Fibroblast of skin of left quadriceps (primary cell): ENCODE data around the gene DNAJC6.

ENCODE experiments used
- DNase-seq, 2 experiments: peaks; one replicate each; pipeline ENCODE4 v3.0.0-alpha.2; 2013; ENCODE audit warnings: low read depth in 2 of 2

DNAJC6 gene

DNA sequence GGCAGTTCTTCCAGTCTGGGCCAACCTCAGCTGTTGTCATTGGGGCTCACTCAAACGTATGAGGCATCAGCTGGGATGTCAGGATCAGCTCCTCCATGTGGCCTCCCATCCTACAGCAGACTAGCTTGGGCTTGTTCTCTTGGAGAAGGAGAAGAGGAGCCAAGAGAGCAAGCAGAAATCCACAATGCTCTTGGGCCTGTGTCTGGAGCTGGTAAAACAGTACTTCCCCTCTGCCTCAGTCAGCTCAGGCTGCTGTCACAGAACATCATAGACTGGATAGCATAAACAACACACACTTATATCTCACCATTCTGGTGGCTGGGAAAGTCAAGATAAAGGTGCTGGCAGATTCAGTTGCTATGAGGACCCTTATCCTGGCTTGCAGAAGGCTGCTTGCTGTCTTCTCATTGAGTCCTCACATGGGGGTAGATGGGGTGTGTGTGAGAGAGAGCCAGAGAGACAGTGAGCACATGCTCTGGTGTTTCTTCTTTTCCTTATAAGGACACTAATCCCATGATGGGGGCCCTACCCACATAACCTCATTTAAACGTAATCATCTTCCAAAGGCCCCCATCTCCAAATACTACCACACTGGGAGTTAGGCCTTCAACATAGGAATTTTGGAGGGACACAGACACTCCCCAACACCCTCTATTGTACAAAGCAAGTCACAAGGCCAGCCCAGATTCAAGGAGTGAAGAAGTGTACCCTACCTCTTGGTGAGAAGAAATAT, 16.3 kb upstream of the DNAJC6 start:
- DNase-seq: no peak

DNA sequence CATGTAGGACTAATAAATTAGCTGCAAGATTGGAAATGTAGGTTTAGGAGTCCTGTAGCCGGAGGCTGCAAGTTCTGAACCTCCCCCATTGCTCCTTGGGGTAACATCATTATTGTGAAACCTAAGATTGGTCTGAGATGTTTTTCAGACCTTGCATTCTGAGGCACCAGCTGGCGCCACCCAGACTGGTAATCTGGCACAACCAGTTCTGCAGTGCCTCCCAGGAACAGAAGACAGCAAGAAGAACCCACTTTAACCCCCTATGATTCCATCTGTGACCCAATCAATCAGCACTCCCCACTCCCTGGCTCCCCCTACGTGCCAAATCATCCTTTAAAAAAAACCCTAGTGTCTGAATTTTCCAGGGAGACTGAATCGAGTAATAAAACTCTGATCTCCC, 11.6 kb upstream of the DNAJC6 start:
- DNase-seq: no peak

DNA sequence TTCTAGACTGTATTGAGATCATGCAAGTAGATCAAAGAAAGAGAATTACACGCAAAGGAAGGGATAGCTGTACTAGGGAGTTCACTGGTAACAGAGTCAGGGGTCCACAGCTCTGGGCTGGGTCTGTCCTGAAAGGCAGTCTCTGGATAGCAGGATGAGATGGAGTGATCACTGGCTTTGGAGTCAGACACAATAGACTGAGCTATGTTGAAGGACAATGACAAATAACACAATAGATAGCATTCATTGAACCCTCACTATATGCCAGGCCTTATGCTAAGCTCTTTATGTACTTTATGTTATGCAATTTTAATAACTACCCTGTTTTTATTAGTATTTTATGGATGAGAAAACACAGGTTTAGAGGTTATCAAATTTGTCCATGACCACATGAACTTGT, 10.0 kb upstream of the DNAJC6 start:
- DNase-seq: no peak

DNA sequence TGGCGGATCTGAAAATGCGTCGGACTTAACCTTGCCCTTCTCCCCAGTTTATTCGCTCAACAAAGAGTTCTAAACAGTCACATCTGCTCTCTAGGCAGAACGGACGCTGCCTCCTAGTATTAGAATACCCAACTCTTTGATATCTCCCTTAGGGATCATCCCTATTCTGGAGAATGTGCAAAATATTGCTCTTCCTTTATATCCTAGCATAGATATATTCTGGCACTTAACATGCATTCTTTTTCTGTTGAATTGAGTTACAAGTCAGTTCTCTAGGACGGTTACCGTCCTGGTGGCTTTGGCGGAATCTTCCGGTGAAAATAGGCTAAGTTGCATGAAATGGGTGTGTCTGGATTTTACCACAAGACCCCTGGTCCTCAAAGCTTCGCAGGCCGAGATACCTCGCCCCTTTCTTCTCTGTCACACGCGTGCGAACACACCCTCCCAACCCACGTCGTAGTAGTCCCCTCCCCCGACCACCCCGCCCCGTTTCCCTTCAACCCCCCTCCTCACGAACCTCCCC, 501 bp upstream of the DNAJC6 start:
- no peak for DNase-seq

DNA sequence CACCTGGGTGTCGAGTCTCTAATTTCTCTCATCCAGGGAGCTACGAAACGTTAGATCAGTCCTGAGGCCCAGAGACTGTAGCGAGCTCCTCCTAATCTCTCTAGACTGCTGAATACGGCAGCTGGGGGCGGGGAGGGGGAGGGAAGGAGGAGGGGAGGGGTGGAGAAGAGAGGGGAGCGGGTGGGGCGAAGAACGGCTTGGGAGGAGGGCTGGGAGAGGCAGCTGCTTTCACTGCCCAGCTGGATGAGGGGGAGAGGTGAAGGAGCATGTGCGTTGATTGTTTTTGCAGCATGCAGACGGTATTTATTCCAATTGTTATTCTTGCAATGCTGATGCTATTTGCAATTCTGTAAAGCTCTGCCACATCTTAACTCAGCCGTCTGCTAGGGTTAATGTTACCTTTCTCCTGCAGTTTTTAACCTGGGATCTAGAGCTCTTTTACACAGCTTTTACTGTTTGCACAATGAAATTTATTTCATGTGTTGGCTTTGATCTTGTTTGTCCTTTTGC, 790 bp downstream of the DNAJC6 start:
- no peak for DNase-seq

DNA sequence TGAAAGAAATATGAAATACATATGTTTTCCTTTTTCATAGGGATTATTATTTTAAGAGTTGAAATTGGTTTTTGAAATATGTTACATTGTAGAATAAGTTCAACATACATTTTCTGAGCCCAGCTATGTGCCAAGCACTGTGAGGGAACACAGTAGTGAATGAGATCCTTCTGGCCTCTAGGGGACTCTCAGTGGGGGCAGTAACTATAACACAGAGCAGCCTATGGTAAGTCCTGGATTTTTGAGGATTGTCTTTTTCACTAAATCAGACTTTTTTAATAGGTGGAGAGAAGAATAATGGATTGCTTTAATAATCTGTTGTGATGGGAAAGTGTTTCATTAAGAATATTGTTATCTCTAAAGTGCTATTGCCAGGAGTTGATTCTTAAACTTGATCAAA, 2.4 kb downstream of the DNAJC6 start:
- DNase-seq: no peak

DNA sequence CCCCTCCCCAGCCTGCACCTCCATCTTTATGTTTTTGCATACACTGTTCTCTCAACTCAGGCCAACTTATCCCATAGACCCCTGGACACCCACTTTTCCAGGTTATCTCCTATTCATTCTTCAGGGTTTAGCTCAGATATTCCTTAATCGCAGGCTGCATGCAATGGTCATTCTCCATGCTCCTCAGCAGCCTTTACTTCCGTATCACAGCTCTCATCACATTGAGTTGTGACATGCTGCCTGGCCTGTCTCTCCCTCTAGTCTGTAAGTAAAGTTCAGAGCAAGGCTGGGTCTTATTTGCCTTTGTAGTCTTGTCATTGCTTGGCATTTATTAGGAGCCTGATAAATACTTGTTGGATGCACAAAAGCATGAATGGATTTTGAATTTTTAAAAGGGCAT, 6.9 kb downstream of the DNAJC6 start:
- DNase-seq: no peak

DNA sequence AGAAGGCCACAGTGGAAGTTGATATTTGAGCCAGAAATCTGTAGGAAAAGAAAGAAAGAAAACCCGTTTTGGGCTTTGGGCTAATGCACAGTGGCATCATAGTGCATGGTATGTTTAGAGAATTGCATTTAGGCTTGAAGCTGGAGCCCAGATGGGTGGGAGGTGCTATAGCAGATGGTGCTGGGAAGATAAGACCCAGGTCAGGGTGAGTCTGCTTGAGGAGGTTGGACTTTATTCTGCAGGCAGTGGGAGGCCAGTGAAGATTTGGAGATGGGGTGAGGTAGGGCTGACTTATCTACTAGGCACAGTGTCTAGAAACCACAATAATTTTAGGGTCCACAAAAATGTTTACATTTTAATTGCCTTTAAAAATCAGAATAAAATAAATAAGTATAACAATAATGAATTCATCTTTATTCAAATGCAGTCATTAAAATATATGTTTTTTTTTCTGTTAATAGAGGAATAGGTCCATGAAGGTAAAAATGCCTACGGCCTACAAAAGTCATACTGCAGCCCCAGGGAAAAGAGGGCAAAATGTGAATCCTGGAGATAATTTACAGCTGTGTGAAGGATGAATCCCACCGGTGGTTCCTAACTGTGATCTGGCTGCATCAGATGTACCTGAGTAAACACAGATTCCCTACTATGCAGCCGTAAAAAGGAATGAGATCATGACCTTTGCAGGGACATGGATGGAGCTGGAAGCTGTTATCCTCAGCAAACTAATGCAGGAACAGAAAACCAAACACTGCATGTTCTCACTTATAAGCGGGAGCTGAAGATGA, 8.7 kb downstream of the DNAJC6 start:
- no peak for DNase-seq

DNA sequence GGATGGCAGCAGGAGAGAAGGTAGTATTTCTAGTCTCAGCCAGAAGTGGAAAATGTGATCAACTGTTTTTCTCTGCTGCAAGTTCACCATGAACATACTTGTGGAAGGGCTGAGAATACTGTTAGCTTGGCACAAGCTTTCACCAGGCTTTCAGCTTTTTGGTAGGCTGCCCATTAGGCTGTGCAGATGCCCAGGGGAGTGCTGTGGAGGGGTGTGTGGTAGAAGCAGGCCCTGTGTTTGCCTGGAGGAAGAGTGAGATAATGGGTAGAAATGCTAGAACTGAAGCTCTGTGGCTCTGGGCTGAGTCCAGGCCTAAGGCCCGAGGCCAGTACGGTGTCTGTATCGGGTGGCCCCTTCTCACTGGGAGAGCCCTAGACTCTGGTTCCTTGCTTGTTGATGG, 9.8 kb downstream of the DNAJC6 start:
- no peak for DNase-seq

DNA sequence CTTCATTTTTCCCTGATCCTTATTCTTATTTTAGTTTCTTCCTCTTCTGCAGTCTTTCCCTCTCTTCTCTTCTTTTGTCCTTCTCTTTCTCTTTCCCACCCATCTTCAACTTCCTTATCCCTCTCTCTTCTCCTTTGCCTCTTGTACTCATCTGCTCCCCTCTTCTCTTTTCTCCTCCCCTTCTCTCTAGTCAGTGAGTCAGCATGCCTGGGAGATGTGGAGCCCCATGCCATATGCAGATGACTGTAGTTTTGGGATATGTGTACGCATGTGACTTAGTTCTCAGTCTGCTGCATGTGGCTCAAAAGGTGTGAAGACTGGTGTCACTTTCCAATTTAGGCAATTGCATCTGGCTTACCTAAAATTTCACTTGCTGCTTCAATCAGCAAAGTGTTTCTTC, 10.4 kb downstream of the DNAJC6 start:
- DNase-seq: no peak

DNA sequence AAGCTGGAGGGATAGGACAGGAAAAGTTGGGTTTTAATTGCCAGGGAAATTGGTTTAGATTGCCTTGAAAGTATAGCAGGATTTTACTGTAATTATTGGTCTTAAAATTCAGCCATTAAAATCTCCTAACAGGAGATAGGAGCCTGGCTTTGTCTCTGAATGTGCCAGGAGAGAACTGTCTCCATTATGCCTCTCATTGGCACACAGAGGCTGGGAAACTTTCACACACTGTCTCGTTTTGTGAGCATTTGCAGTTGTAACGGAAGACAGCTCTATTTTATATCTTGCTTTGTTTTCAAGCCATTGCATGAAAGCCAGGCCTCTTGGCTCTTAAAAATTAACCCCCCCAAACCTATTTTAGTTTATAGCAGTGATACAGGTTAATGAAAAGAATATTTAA, 12.5 kb downstream of the DNAJC6 start:
- no peak for DNase-seq

DNA sequence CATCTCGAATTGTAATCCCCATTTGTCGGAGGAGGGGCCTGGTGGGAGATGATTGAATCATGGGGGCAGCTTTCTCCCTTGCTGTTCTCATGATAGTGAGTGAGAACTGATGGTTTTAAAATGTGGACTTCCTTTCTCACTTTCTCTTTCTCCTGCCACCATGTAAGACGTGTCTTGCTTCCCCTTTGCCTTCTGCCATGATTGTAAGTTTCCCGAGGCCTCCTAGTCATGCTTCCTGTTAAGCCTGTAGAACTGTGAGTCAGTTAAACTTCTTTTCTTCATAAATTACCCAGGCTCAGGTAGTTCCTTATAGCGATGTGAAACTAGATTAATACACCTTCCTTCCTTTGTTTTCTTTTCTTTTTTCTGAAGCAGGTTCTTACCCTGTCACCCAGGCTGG, 13.9 kb downstream of the DNAJC6 start:
- no peak for DNase-seq

DNA sequence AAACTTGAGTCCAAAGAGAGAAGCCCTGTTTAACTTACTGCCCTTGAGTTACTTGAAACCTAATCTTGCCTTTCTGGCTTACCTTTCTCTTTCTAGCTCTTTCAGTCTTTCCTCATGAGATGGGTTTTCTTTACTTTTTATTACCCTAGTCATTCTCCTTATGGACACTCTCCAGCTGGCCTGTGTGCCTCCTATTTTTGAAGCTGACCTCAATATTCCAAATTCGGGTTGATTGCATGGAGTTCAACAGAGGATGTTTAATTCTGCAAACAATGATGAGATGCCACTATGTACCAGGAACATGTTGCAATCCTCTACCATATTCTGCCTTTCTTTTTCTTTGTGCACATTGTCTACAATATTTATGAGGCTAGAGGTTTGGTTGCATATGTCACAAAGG, 20.7 kb downstream of the DNAJC6 start:
- DNase-seq: no peak

DNA sequence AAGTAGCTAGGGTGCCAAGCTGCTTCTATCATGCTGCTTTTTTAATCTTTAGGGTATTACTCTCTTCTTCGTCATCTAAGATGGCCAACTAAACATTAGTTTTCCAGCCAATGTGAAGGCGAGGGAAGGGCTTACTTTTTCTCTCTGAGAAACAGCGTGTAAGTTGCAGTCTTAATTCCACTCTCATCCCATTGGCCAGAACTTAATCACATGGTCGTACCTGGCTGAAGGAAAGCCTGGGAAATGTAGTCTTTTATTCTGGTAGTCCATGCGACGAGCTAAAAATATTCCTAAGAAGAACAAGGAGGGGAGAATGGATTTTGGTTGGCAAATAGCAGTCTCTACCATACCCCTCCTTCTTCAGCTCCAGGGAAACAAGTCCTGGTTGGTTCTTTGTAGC, 21.5 kb downstream of the DNAJC6 start:
- no peak for DNase-seq

DNA sequence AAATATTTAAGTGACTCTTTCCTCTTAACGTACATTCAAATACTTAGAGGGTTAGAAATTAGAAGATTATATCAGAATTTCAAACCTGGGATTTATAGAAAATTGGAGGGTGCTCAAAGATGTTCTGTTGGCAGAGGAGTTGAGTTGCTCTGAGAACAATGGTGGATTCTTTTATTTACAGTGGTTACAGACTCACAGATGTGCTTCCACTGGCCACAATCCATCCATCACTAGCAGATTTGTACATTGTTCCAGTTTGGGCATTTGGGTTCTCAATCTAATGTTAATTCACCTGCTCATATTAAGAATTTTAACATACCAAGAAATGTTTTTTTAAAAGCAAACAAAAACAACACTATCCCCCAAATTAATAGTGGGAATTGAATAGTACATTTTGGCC, 23.5 kb downstream of the DNAJC6 start:
- DNase-seq: no peak

DNA sequence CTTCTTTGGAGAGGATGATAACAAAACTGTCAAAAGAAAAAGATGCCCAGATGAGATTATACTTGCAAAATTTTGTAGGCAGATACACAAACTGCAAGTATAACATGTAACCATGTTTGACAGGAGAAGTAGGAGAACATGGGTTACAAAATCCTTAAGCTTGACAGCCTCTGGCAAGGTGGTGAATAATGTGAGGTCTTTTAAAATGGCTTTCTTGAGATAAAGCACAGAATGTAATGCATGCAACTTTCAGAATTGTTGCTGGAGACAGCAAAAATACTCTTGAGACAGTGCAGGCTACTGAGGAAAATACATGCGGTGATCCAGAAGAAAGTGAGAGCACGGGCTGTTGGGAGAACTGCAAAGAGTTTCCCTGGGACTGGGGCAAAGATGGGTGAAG, 24.7 kb downstream of the DNAJC6 start:
- no peak for DNase-seq

DNA sequence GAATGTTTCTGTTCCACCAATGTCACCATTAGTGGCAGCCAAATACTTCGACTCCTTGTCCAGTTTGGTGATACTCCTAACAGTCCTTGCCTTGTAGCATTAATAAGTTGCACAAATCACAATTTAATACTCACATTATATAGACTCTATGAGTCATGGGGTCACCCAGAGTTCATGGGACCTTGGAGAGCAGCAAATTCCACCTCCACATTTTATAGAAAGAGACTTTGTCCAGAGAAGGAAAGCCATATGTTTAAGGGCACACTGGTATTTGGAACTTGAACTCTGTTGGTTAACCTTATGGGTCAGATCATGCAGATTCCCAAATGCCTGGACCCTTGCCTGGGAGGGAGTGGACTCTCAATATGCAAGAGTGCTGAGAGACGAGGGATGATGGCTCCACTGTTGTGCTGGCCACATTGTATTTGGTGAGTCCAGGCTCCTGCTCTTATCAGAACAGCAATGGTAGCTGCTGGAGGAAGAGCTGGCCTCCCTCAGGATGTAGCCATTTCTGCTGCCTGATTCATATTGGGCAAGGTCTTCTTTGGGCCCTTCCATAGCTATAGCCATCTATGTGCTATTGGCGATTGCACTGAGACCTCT, 30.6 kb downstream of the DNAJC6 start:
- peak; percentile 4 to 6 for DNase-seq

DNA sequence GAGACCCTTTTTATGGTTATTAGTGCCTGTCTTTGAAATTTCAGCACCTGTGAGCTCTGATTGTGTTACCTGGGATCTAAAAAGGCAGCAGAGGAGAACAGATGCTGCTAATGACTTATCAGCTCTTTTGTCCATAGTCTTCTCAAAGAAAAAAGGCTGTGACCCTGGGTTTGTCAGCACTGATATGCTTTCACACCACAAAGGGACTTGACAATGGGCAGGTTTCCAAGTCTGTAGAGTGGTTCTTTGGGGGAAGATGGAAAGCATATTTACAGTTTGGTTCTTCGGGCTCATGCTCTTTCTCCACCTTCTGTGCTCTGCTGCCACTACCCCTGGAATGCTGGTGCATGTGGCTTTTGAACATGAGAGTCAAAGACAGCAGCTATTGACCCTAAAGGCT, 32.0 kb downstream of the DNAJC6 start:
- no peak for DNase-seq

DNA sequence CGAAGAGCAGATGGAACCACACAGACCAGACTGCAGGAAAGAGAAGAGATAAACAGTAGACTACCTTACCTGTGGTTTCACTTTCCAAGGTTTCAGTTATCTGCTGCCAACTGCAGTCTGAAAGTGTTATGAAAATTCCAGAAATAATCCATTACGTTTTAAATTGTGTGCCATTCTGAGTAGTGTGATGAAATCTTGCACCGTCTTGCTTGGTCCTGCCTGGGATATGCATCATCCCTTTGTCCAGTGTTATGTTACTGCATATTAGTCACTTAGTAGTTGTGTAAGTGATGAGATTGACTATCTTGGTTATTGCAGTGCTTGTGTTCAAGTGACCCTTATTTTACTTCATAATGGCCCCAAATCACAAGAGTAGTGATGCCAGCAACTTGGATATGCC, 33.9 kb downstream of the DNAJC6 start:
- peak; percentile 6 to 7 for DNase-seq

DNA sequence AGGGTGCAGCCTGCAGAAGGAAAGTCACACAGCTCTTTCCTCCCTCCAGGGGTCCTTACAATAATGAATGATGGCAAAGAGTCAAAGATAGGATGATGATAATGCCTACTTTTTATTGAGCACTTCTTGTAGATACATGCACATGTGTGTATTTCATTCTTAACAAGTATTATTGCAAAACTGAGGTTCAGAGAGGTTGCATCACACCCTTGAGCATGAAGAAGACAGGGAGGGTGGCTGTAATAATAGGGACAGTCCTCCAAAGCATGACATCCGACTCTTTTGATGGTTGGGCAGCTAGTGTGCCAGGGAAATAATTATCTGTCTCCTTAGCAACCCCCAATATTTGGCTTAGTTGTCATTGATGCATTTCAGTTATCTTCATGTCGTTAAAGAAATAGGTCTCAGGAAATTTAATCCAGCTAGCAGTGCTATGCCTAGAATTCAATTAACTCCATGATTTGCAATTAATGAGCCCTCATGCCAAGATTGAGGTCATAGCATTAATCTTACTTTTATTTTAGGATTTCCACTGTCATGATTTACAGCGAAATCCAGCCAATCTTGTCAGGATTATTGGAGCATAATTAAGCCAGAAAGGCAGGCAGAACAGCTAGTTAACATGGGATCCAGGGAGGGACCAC, 35.0 kb downstream of the DNAJC6 start:
- DNase-seq: no peak

DNA sequence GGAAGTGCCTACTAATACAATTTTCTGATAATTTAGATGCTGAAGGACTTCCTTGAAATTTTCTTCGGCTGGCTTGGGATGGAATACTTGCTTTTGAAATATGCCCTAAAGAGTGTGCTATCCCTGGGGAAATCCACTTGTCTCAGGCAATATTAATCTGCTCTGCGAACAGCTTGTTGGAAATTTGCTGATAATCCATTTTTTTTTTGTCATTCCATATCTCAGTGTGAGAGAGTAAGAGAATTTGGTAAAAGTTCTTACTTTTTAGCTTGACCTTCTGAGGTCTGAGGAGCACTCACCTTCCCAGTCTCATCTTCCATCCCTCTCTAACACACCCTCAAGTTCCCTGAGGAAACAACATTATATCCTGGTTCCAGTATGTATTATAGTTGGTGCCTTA, 36.8 kb downstream of the DNAJC6 start:
- DNase-seq: no peak

DNA sequence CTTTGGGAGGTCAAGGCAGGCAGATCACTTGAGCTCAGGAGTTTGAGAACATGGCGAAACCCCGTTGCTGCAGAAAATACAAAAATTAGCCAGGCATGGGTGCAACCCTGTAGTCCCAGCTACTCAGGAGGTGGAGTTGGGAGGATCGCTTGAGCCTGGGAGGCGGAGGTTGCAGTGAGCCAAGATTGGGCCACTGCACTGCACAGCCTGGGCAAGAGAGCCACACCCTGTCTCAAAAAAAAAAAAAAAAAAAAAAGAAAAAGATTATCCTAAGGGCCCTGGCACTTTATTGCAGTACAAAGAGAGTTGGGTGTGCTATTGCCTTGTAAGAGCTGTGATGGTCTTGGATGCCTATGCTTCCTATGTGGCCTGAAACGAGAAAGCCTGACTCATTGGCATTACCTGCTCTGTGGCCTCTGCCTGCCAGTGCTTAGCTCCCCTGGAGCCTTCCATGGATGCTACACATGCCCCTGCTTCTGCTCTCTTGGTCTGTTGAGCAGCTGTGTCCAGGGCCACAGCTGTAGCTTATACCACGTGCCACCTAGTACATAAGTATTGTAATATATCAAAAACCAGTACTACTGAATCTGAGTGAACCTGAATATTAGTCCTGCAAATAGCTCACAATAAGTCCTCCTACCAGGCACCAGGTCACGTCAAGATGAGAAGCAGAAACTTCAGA, 45.8 kb downstream of the DNAJC6 start:
- DNase-seq: no peak
